NCI-H2029 treated with DMSO at 0.1 percent for 48 hours (cell line): Measurements from ENCODE around the gene TGFBR3L.
"Not testable (repeated sequence)": the region's sequence is repeated elsewhere in the genome, so short reads cannot be mapped to it uniquely, and the experiment has no call there.

Experiments
- DNase-seq: peaks from one replicate; lab custom pipeline; 2025; lab: John Stamatoyannopoulos, UW

Gene TGFBR3L

GRCh38 chr19:7928334-7928706 is 13.7 kb downstream of the TGFBR3L start:
- DNase-seq, result no peak

- DNase-seq, result no peak
Measured at GRCh38 chr19:7928741-7929701, 14.4 kb downstream of the TGFBR3L start.

- DNase-seq, result not testable (repeated sequence)
Measured at GRCh38 chr19:7930030-7930429, 15.4 kb downstream of the TGFBR3L start.

GRCh38 chr19:7930765-7931164 is 16.1 kb downstream of the TGFBR3L start:
- DNase-seq, result no peak

- DNase-seq, result no peak
Measured at GRCh38 chr19:7931221-7932061, 16.8 kb downstream of the TGFBR3L start.

GRCh38 chr19:7932276-7932929 is 17.8 kb downstream of the TGFBR3L start:
- no peak for DNase-seq

GRCh38 chr19:7932930-7933300 is 18.3 kb downstream of the TGFBR3L start:
- DNase-seq, result no peak

GRCh38 chr19:7933411-7933810 is 18.8 kb downstream of the TGFBR3L start:
- DNase-seq, result no peak

GRCh38 chr19:7933828-7934725 is 19.4 kb downstream of the TGFBR3L start:
- DNase-seq, result no peak

- DNase-seq, result no peak
Measured at GRCh38 chr19:7934766-7935165, 20.1 kb downstream of the TGFBR3L start.

- DNase-seq, result no peak
Measured at GRCh38 chr19:7940841-7941240, 26.2 kb downstream of the TGFBR3L start.

GRCh38 chr19:7941895-7942596 is 27.4 kb downstream of the TGFBR3L start:
- DNase-seq, result no peak

GRCh38 chr19:7942981-7943443 is 28.4 kb downstream of the TGFBR3L start:
- no peak for DNase-seq

- DNase-seq, result peak; percentile 98
Measured at GRCh38 chr19:7943444-7944176, 29.0 kb downstream of the TGFBR3L start, which contains the start of gene TIMM44. TSS of gene TIMM44 (minus strand) at chr19:7943666. CDS start at chr19:7943651, 15 bp downstream.

GRCh38 chr19:7944177-7944761 is 29.6 kb downstream of the TGFBR3L start:
- peak; percentile 62 for DNase-seq

GRCh38 chr19:7947939-7948338 is 33.3 kb downstream of the TGFBR3L start:
- DNase-seq, result no peak

- no peak for DNase-seq
Measured at GRCh38 chr19:7953060-7953459, 38.4 kb downstream of the TGFBR3L start.

GRCh38 chr19:7953576-7953975 is 38.9 kb downstream of the TGFBR3L start:
- no peak for DNase-seq

GRCh38 chr19:7955696-7956095 is 41.1 kb downstream of the TGFBR3L start:
- DNase-seq, result no peak
